ENCODE results near the gene ROR2.

The ROR2 gene

GRCh38 chr9:91727316-91727861, 222.6 kb downstream of the ROR2 start:
- no peak for DNase-seq (ENCODE audit: low spot score in 2 of 2)
- Mint-ChIP-seq H3K27me3 (peaks cover 25% of the 10 kb centered on the region), H3K9me3 (no peaks in the 10 kb centered on the region), H3K27ac (ENCODE audit: low read depth) (no peak overlapping the region), H3K4me3 (no peak overlapping the region), H3K36me3 (ENCODE audit: insufficient read depth) (no peaks in the 10 kb centered on the region), H3K4me1 (no peaks in the 10 kb centered on the region)
- ATAC-seq (replicated peaks; ENCODE audit: extremely low read depth, poor library complexity, severe bottlenecking), result no peak

- no peak overlapping the region for H3K27ac Mint-ChIP-seq (ENCODE audit: low read depth)
- ATAC-seq (replicated peaks; ENCODE audit: extremely low read depth, poor library complexity, severe bottlenecking), result no peak
- no peaks in the 10 kb centered on the region for H3K9me3 Mint-ChIP-seq
- H3K36me3 Mint-ChIP-seq (ENCODE audit: insufficient read depth), result no peaks in the 10 kb centered on the region
- no peak overlapping the region for H3K4me3 Mint-ChIP-seq
- peaks cover 31% of the 10 kb centered on the region for H3K27me3 Mint-ChIP-seq
- no peaks in the 10 kb centered on the region for H3K4me1 Mint-ChIP-seq
- DNase-seq (ENCODE audit: low spot score in 2 of 2), result no peak
These were observed 223.5 kb downstream of the ROR2 start for GRCh38 chr9:91726406-91727100.

DNA sequence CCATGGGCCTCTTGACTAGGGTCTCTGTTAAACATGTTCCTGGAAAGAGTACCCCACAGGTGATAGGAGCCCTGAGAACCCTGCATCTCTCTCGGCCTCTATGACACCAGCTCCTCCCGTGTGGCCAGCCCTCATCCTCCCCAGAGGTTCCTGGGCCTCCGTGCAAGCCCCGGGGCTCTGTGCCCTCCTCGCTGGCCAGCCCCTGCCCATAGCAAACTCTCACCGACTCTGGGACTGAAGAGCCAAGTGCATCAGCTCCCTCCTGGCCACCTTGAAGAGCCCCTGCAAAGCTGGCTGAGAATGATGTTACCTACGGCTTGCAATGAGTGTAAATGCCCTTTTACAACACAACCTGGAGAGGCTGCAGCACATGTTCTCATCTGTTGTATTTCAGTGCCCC, 224.4 kb downstream of the ROR2 start:
- H3K9me3 Mint-ChIP-seq, result no peaks in the 10 kb centered on the region
- no peaks in the 10 kb centered on the region for H3K36me3 Mint-ChIP-seq (ENCODE audit: insufficient read depth)
- no peak overlapping the region for H3K27ac Mint-ChIP-seq (ENCODE audit: low read depth)
- H3K27me3 Mint-ChIP-seq, result peaks cover 34% of the 10 kb centered on the region
- no peak for DNase-seq (ENCODE audit: low spot score in 2 of 2)
- no peaks in the 10 kb centered on the region for H3K4me1 Mint-ChIP-seq
- H3K4me3 Mint-ChIP-seq, result no peak overlapping the region
- ATAC-seq (replicated peaks; ENCODE audit: extremely low read depth, poor library complexity, severe bottlenecking), result no peak

DNA sequence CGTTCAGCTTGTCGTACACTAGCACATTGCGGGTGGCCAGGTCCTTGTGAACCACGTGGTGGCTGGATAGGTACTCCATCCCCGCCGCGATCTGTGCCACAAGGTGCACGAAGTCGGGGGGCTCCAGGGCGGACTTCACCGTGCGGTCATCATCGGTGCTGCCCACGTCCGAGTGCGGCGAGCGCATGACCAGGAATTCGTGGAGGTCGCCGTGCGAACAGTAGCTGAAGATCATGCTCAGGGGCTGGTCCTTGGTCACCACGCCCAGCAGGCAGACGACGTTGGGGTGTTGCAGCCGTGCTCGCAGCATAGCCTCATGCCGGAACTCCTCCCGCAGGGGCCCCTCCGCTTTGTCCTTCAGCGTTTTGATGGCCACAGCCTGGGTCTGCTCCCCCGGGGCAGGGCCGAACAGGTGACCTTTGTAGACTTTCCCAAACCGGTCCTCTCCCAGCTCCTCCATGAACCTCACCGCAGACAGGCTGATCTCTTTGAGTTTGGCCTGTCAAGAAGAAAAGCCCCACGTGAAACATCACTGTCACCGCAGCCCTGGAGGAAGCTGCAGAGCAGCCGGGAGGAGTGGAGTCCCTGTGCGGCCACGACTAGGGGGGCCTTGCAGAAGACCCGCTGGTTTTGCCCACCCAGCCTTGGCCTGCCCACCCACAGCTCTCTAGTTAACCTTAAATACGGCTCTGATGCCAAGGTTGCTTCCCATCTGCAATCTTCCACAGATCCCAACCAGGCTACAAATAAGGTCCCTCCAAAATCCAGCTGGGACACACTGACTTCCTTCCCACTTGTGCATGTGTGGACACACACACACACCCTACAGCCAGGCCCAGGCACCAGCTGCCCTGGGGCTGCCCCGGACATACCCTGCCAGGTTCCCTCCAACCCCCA, 225.2 kb downstream of the ROR2 start:
- no peaks in the 10 kb centered on the region for H3K9me3 Mint-ChIP-seq
- no peaks in the 10 kb centered on the region for H3K36me3 Mint-ChIP-seq (ENCODE audit: insufficient read depth)
- H3K4me1 Mint-ChIP-seq, result no peaks in the 10 kb centered on the region
- no peak overlapping the region for H3K27ac Mint-ChIP-seq (ENCODE audit: low read depth)
- no peak overlapping the region for H3K4me3 Mint-ChIP-seq
- peaks cover 42% of the 10 kb centered on the region for H3K27me3 Mint-ChIP-seq
- ATAC-seq (replicated peaks; ENCODE audit: extremely low read depth, poor library complexity, severe bottlenecking) (no peak), DNase-seq (ENCODE audit: low spot score in 2 of 2) (no peak)

DNA sequence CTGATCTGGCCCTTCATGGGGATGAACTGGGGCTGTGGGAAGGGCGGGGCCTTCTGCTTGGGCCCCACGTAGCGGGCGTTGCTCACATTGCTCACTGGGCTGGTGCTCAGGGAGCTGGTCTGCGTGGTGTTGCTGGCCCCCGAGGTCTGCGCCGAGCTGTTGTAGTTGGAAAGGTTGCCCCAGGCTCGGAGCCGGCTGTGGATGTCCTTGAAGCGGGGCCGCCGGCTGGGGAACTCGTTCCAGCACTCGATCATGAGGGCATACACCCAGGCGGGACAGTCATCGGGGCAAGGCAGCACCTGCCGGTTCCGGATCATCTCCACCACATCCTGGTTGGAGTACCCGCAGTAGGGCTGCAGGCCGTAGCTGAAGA, 226.0 kb downstream of the ROR2 start:
- no peak for DNase-seq (ENCODE audit: low spot score in 2 of 2)
- H3K9me3 Mint-ChIP-seq, result no peaks in the 10 kb centered on the region
- H3K36me3 Mint-ChIP-seq (ENCODE audit: insufficient read depth), result no peaks in the 10 kb centered on the region
- H3K4me1 Mint-ChIP-seq, result no peaks in the 10 kb centered on the region
- no peak overlapping the region for H3K4me3 Mint-ChIP-seq
- ATAC-seq (replicated peaks; ENCODE audit: extremely low read depth, poor library complexity, severe bottlenecking), result no peak
- peaks cover 50% of the 10 kb centered on the region for H3K27me3 Mint-ChIP-seq
- no peak overlapping the region for H3K27ac Mint-ChIP-seq (ENCODE audit: low read depth)

GRCh38 chr9:91723420-91724067, 226.5 kb downstream of the ROR2 start:
- H3K4me3 Mint-ChIP-seq, result no peak overlapping the region
- DNase-seq (ENCODE audit: low spot score in 2 of 2), result no peak
- H3K27ac Mint-ChIP-seq (ENCODE audit: low read depth), result no peak overlapping the region
- H3K36me3 Mint-ChIP-seq (ENCODE audit: insufficient read depth), result no peaks in the 10 kb centered on the region
- no peak for ATAC-seq (replicated peaks; ENCODE audit: extremely low read depth, poor library complexity, severe bottlenecking)
- no peaks in the 10 kb centered on the region for H3K4me1 Mint-ChIP-seq
- peaks cover 53% of the 10 kb centered on the region for H3K27me3 Mint-ChIP-seq
- no peaks in the 10 kb centered on the region for H3K9me3 Mint-ChIP-seq

DNA sequence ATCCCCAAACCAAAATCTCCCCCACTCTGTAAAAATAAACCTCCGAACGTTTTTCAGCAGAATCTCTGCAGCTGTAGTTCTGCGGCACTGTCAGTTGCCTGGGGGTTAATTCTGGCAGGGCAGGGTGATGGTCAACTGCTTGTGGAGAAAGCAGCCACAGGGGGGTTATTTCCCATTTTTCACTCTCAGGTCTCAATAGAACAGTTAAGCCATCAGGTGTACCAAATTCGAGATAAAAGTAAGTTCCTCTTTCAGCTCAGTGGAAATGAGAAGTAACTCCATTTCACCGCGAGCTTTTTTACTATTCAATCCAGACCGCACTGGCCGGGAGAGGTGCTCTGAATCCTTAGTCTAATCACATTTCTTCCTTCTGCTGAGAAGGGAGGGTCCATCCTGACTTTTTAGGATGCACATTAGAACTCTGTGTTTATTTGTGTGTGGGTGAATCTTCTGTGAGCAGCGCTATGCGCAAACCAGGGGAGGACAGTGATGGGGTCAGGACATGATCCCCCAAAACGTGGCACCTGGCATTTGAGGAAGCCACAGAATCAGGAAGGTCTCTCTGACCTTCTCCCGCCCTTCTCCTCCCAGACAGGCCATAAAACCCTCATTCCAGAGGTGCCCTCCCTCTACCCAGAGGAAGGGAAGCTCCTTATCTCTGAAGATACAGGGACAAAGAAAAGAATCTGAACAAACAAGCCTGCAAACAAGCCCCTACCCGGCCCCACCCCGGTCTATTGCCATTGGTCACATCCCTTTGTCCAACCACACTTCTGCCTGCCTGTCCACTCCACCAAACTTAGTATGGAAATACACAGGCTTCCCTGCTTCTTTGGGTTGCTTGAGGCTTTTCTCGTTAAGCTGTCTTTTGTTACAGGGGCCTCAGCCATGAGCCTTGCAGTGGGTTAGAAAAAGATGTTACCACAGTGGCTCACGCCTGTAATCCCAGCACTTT, 229.0 kb downstream of the ROR2 start:
- Mint-ChIP-seq H3K27ac (ENCODE audit: low read depth) (no peak overlapping the region), H3K9me3 (no peaks in the 10 kb centered on the region), H3K4me3 (no peak overlapping the region), H3K4me1 (no peaks in the 10 kb centered on the region), H3K27me3 (peaks cover 63% of the 10 kb centered on the region), H3K36me3 (ENCODE audit: insufficient read depth) (no peaks in the 10 kb centered on the region)
- DNase-seq (ENCODE audit: low spot score in 2 of 2) (no peak), ATAC-seq (replicated peaks; ENCODE audit: extremely low read depth, poor library complexity, severe bottlenecking) (no peak)

DNA sequence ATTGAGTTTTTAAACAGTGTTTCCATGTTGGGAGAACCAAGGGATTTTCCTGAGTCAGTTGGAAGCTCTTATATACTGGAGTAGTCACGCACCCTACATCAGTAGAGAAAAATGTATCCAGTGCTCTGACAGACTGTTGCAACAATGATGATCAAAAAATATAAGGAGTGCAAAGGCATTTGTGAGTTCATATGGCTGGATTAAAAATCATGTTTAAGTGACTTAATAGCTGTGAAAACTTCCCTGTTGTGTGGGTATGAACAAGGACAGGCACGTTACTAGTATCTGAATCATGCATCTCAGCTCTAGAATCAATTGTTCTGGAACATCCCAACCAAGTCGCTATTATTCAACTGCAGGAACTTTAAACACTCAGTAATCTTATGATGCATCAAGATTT, 229.7 kb downstream of the ROR2 start:
- Mint-ChIP-seq H3K27me3 (peaks cover 59% of the 10 kb centered on the region), H3K4me3 (no peak overlapping the region), H3K9me3 (no peaks in the 10 kb centered on the region), H3K36me3 (ENCODE audit: insufficient read depth) (no peaks in the 10 kb centered on the region), H3K27ac (ENCODE audit: low read depth) (no peak overlapping the region), H3K4me1 (no peaks in the 10 kb centered on the region)
- DNase-seq (ENCODE audit: low spot score in 2 of 2) (no peak), ATAC-seq (replicated peaks; ENCODE audit: extremely low read depth, poor library complexity, severe bottlenecking) (no peak)

DNA sequence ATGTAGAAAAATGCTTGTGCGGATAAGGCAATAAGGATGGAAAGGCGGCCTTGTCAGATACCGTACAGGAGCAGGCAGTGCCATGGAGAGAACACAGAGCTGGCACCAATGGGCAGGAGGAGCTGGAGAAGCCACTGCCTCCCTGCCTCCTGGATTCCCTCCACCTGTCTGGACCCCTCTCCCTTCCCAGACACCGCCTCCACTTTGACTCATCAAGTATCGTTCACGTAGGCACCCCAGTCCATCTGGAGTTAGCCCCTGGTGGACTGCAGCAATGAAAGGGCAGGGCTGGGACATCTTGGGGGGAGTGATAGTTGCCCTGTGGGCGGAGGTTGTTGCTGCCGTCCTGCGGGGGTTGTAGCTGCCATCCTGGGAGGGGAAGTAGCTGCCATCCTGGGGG, 232.0 kb downstream of the ROR2 start:
- DNase-seq (ENCODE audit: low spot score in 2 of 2) (no peak), ATAC-seq (replicated peaks; ENCODE audit: extremely low read depth, poor library complexity, severe bottlenecking) (no peak)
- no peak overlapping the region for H3K27ac Mint-ChIP-seq (ENCODE audit: low read depth)
- no peak overlapping the region for H3K4me3 Mint-ChIP-seq
- no peaks in the 10 kb centered on the region for H3K4me1 Mint-ChIP-seq
- H3K36me3 Mint-ChIP-seq (ENCODE audit: insufficient read depth), result peaks cover 2% of the 10 kb centered on the region
- peaks cover 59% of the 10 kb centered on the region for H3K27me3 Mint-ChIP-seq
- no peaks in the 10 kb centered on the region for H3K9me3 Mint-ChIP-seq

GRCh38 chr9:91716815-91717214, 233.2 kb downstream of the ROR2 start:
- H3K36me3 Mint-ChIP-seq (ENCODE audit: insufficient read depth), result peaks cover 2% of the 10 kb centered on the region
- no peak overlapping the region for H3K4me3 Mint-ChIP-seq
- H3K4me1 Mint-ChIP-seq, result no peaks in the 10 kb centered on the region
- H3K27ac Mint-ChIP-seq (ENCODE audit: low read depth), result no peak overlapping the region
- ATAC-seq (replicated peaks; ENCODE audit: extremely low read depth, poor library complexity, severe bottlenecking) (no peak), DNase-seq (ENCODE audit: low spot score in 2 of 2) (no peak)
- H3K9me3 Mint-ChIP-seq, result no peaks in the 10 kb centered on the region
- peaks cover 48% of the 10 kb centered on the region for H3K27me3 Mint-ChIP-seq

GRCh38 chr9:91716239-91716638, 233.8 kb downstream of the ROR2 start:
- Mint-ChIP-seq H3K4me1 (no peaks in the 10 kb centered on the region), H3K27me3 (peaks cover 47% of the 10 kb centered on the region), H3K27ac (ENCODE audit: low read depth) (no peak overlapping the region), H3K9me3 (no peaks in the 10 kb centered on the region), H3K36me3 (ENCODE audit: insufficient read depth) (peaks cover 2% of the 10 kb centered on the region), H3K4me3 (no peak overlapping the region)
- no peak for DNase-seq (ENCODE audit: low spot score in 2 of 2)
- no peak for ATAC-seq (replicated peaks; ENCODE audit: extremely low read depth, poor library complexity, severe bottlenecking)

Measured in central memory CD8-positive, alpha-beta T cell (primary cell).